Esophagus (tissue), 2 donors: ENCODE data around the gene ASS1. TPM values are rescaled to one million over a fixed set of nuclear protein-coding genes. Genes with fewer than 3 reads are reported as not detected.

Experiments
- H3K27ac ChIP-seq, 2 donors: one replicate each; pipeline ENCODE4 v1.5.1; 2013; ENCODE audit warnings: low read depth in 2 of 2, mild to moderate bottlenecking in 2 of 2, inconsistent platforms in 1 of 2, low read length in 1 of 2, moderate library complexity in 1 of 2
- H3K27me3 ChIP-seq, 2 donors: one replicate each; pipeline ENCODE4 v1.6.1; 2013; ENCODE audit warnings: low read length in 2 of 2, control low read depth in 1 of 2, mild to moderate bottlenecking in 1 of 2; ENCODE audit not compliant: insufficient read depth in 2 of 2, control insufficient read depth in 1 of 2
- H3K36me3 ChIP-seq, 2 donors: one replicate each; pipeline ENCODE4 v1.6.1; 2013; ENCODE audit warnings: low read length in 1 of 2; ENCODE audit not compliant: control insufficient read depth in 2 of 2, insufficient read depth in 2 of 2
- H3K4me1 ChIP-seq, 2 donors: one replicate each; pipeline ENCODE4 v1.6.1; 2013; ENCODE audit warnings: low read length in 1 of 2; ENCODE audit not compliant: control insufficient read depth in 2 of 2, insufficient read depth in 2 of 2
- H3K4me3 ChIP-seq, 2 donors: one replicate each; pipeline ENCODE4 v1.5.1; 2013; ENCODE audit warnings: low read length in 2 of 2, mild to moderate bottlenecking in 2 of 2, low read depth in 1 of 2, moderate library complexity in 1 of 2
- H3K9me3 ChIP-seq, 2 donors: one replicate each; pipeline ENCODE4 v1.6.1; 2013; ENCODE audit warnings: mild to moderate bottlenecking in 2 of 2, low read depth in 1 of 2, low read length in 1 of 2, moderate library complexity in 1 of 2; ENCODE audit not compliant: control insufficient read depth in 2 of 2, insufficient read depth in 1 of 2
- WGBS, 2 donors: extraction: QIAGEN DNeasy Blood & Tissue Kit; methylation state at CpG; one replicate each; pipeline ENCODE4 v1.1.7; 2013; 5-methylcytosine and 5-hydroxymethylcytosine counted together
- polyA plus RNA-seq, 2 donors: library from polyadenylated mRNA; stranded (reverse); fragments of 200-250 nt; gene quantifications; one replicate each; pipeline ENCODE4 v1.2.3, GENCODE V29; 2013
- donor health status: healthy with polysubstance abuse.
- donor health status: Bipolar disorder and iron deficiency.

Gene ASS1
- polyA plus RNA-seq, 2 donors = 63.6 to 79.5 TPM

GRCh38 chr9:130543368-130543767 is 98.6 kb downstream of the ASS1 start:
- Histone ChIP-seq H3K4me1 (peaks cover 0 to 18% of the 10 kb centered on the region in 2 donors), H3K9me3 (peaks cover 0 to 2% of the 10 kb centered on the region in 2 donors), H3K4me3 (no peak overlapping the region), H3K27me3 (no peaks in the 10 kb centered on the region), H3K36me3 (no peaks in the 10 kb centered on the region), H3K27ac (no peak overlapping the region)
- 63 to 65% methylated on average over 8 of the region's 8 CpGs for WGBS, 2 donors

GRCh38 chr9:130543859-130544258 is 99.1 kb downstream of the ASS1 start:
- H3K36me3 ChIP-seq = no peaks in the 10 kb centered on the region
- H3K9me3 ChIP-seq = peaks cover 0 to 2% of the 10 kb centered on the region in 2 donors
- peaks cover 0 to 16% of the 10 kb centered on the region in 2 donors for H3K4me1 ChIP-seq
- no peak overlapping the region for H3K4me3 ChIP-seq
- no peak overlapping the region for H3K27ac ChIP-seq
- WGBS, 2 donors = 75% methylated on average over 6 of the region's 6 CpGs
- no peaks in the 10 kb centered on the region for H3K27me3 ChIP-seq

- Histone ChIP-seq H3K36me3 (no peaks in the 10 kb centered on the region), H3K4me3 (no peak overlapping the region), H3K27me3 (no peaks in the 10 kb centered on the region), H3K27ac (no peak overlapping the region), H3K4me1 (peaks cover 0 to 16% of the 10 kb centered on the region in 2 donors), H3K9me3 (peaks cover 2% of the 10 kb centered on the region in 2 donors)
- 63 to 76% methylated on average over 9 of the region's 9 CpGs for WGBS, 2 donors
These were observed 99.6 kb downstream of the ASS1 start for GRCh38 chr9:130544364-130544763.

GRCh38 chr9:130548103-130548502 is 103.3 kb downstream of the ASS1 start:
- Histone ChIP-seq H3K27ac (no peak overlapping the region), H3K36me3 (no peaks in the 10 kb centered on the region), H3K9me3 (peaks cover 2% of the 10 kb centered on the region in 2 donors), H3K4me3 (no peak overlapping the region), H3K27me3 (no peaks in the 10 kb centered on the region), H3K4me1 (peaks cover 0 to 2% of the 10 kb centered on the region in 2 donors)
- 82 to 83% methylated on average over 6 of the region's 6 CpGs for WGBS, 2 donors

GRCh38 chr9:130549093-130549735 is 104.5 kb downstream of the ASS1 start:
- Histone ChIP-seq H3K27ac (no peak overlapping the region), H3K9me3 (peaks cover 2% of the 10 kb centered on the region in 2 donors), H3K4me3 (no peak overlapping the region), H3K27me3 (no peaks in the 10 kb centered on the region), H3K36me3 (no peaks in the 10 kb centered on the region), H3K4me1 (no peaks in the 10 kb centered on the region)
- 91% methylated on average over 5 of the region's 5 CpGs for WGBS, 2 donors

Other genes with a start within 250 kb of the ASS1 start
- gene HMCN2, start 179.2 kb upstream of the ASS1 start, polyA plus RNA-seq = 1 to 10 TPM; 4.1 to 4.8 TPM
- 10 to 100 TPM; 11.3 to 23.1 TPM for gene FUBP3, start 134.6 kb downstream of the ASS1 start, polyA plus RNA-seq
- gene PRDM12, start 219.6 kb downstream of the ASS1 start, polyA plus RNA-seq = under 1 TPM in 1 of 2 donors, not detected in 1; 0.04 TPM
- gene EXOSC2, start 248.8 kb downstream of the ASS1 start, polyA plus RNA-seq = 10 to 100 TPM; 14.3 to 17.4 TPM